ENCODE results near the gene SGMS1. TPM values are rescaled to one million over a fixed set of nuclear protein-coding genes. Genes with fewer than 3 reads are reported as not detected.

SGMS1 gene
- total RNA-seq, 1 experiment from 2014 or later, result 20.4 TPM

GRCh38 chr10:50361946-50362345 is 261.8 kb downstream of the SGMS1 start:
- H4K8ac ChIP-seq (replicated peaks; ENCODE audit: insufficient read length, low read depth, low read length), result no peak overlapping the region
- no peaks in the 10 kb centered on the region for H3K23me2 ChIP-seq (ENCODE audit: insufficient read length, low read depth, low read length, poor library complexity, severe bottlenecking)
- H4K20me1 ChIP-seq (ENCODE audit: control insufficient read depth, insufficient read depth, insufficient read length), result no peaks in the 10 kb centered on the region
- no peak for TF ChIP-seq CTCF (conservative IDR thresholded peaks at IDR 0.05)
- WGBS (ENCODE audit: extremely low coverage, insufficient read length, low lambda C conversion rate), result no CpG with 5 or more reads among the region's 1 CpG
- H2AK5ac ChIP-seq (ENCODE audit: insufficient read length, low read length), result no peak overlapping the region
- H4K91ac ChIP-seq (ENCODE audit: insufficient read length, low read depth, low read length), result no peak overlapping the region
- H3T11ph ChIP-seq (ENCODE audit: low read length), result no peak overlapping the region
- H2BK15ac ChIP-seq (ENCODE audit: low read depth, low read length), result no peak overlapping the region
- Mint-ChIP-seq H3K27ac (no peak overlapping the region), H3K4me3 (no peak overlapping the region), H3K4me1 (peaks cover 22 to 25% of the 10 kb centered on the region in 2 experiments), H3K27me3 (ENCODE audit: low read depth) (no peaks in the 10 kb centered on the region), H3K36me3 (ENCODE audit: insufficient read depth in 1 of 3, low read depth in 3 of 3) (peaks cover 6 to 12% (median 7%) of the 10 kb centered on the region in 3 experiments; a peak in 5 of 7 replicates), H3K9me3 (no peaks in the 10 kb centered on the region)
- H3K18ac ChIP-seq (ENCODE audit: insufficient read length, low read depth, low read length), result no peak overlapping the region
- H3K4me1 ChIP-seq (ENCODE audit: insufficient read depth, low read length), result peaks cover 3% of the 10 kb centered on the region
- H3K4me2 ChIP-seq (ENCODE audit: insufficient read depth, insufficient read length, low read length), result no peak overlapping the region
- no peak overlapping the region for H3K4ac ChIP-seq (ENCODE audit: low read depth, low read length)
- no peak overlapping the region for H3K14ac ChIP-seq (ENCODE audit: insufficient read depth, low read length)
- no peaks in the 10 kb centered on the region for H3K27me3 ChIP-seq (ENCODE audit: insufficient read depth, low read length)
- H4K5ac ChIP-seq (ENCODE audit: insufficient read length, low read depth, low read length), result no peak overlapping the region
- DNase-seq, result no peak
- no peaks in the 10 kb centered on the region for H3K79me2 ChIP-seq (ENCODE audit: insufficient read depth, low read length)
- H3K9me3 ChIP-seq (ENCODE audit: control insufficient read depth, low read depth, low read length), result no peaks in the 10 kb centered on the region
- no peak overlapping the region for H3K56ac ChIP-seq (ENCODE audit: insufficient read length, low read depth, low read length)
- no peak overlapping the region for H2BK12ac ChIP-seq (ENCODE audit: insufficient read length, low read depth, low read length)
- H3K9ac ChIP-seq (ENCODE audit: extremely low read depth, insufficient read length, low read length), result no peak overlapping the region
- H2BK120ac ChIP-seq (ENCODE audit: low read depth, low read length, poor library complexity, severe bottlenecking), result no peak overlapping the region
- no peaks in the 10 kb centered on the region for H3K79me1 ChIP-seq (ENCODE audit: insufficient read depth, low read depth, low read length, poor library complexity, severe bottlenecking)
- H2BK20ac ChIP-seq (ENCODE audit: low read depth, low read length, poor library complexity, severe bottlenecking), result no peak overlapping the region
- no peak overlapping the region for H3K23ac ChIP-seq (ENCODE audit: insufficient read length, low read depth, low read length)
- no peak overlapping the region for H2BK5ac ChIP-seq (ENCODE audit: insufficient read length, low read length)
- H2AFZ ChIP-seq (ENCODE audit: low read length), result no peak overlapping the region
- H3K27ac ChIP-seq (ENCODE audit: insufficient read length, low read depth, low read length), result no peak overlapping the region
